IPS-NIHi7 (cell line): ENCODE measurements around the gene RAI1.
A peak's percentile ranks its signal among the peaks of the same experiment; 100 is the strongest.

Source experiments
- DNase-seq: peaks from one replicate; pipeline ENCODE4 v3.0.0; 2012; ENCODE audit warnings: mixed read lengths; ENCODE audit errors: extremely low spot score

RAI1 gene

GRCh38 chr17:17749025-17749772 is 67.9 kb downstream of the RAI1 start:
- peak; percentile 51 for DNase-seq

- DNase-seq, result peak; percentile 83
Observed at GRCh38 chr17:17749921-17750320, 68.7 kb downstream of the RAI1 start.

- DNase-seq, result no peak
Observed at GRCh38 chr17:17750881-17751280, 69.6 kb downstream of the RAI1 start.

- DNase-seq, result no peak
Observed at GRCh38 chr17:17751489-17752088, 70.3 kb downstream of the RAI1 start.

GRCh38 chr17:17752089-17752820 is 71.0 kb downstream of the RAI1 start:
- peak; percentile 98 for DNase-seq

- DNase-seq, result no peak
Observed at GRCh38 chr17:17752821-17753321, 71.6 kb downstream of the RAI1 start.

- no peak for DNase-seq
Observed at GRCh38 chr17:17754719-17755686, 73.7 kb downstream of the RAI1 start.

GRCh38 chr17:17755715-17756114 is 74.5 kb downstream of the RAI1 start:
- no peak for DNase-seq

GRCh38 chr17:17757391-17757791 is 76.1 kb downstream of the RAI1 start:
- no peak for DNase-seq

- DNase-seq, result no peak
Observed at GRCh38 chr17:17757956-17758845, 76.9 kb downstream of the RAI1 start.

GRCh38 chr17:17758941-17759563 is 77.8 kb downstream of the RAI1 start:
- DNase-seq, result no peak

- DNase-seq, result no peak
Observed at GRCh38 chr17:17760350-17760749, 79.1 kb downstream of the RAI1 start.

- no peak for DNase-seq
Observed at GRCh38 chr17:17760872-17761550, 79.8 kb downstream of the RAI1 start.

GRCh38 chr17:17761894-17762743 is 80.9 kb downstream of the RAI1 start:
- no peak for DNase-seq

- DNase-seq, result no peak
Observed at GRCh38 chr17:17762744-17763105, 81.5 kb downstream of the RAI1 start.

GRCh38 chr17:17763136-17763535 is 81.9 kb downstream of the RAI1 start:
- no peak for DNase-seq

- DNase-seq, result no peak
Observed at GRCh38 chr17:17763734-17764133, 82.5 kb downstream of the RAI1 start.

- DNase-seq, result no peak
Observed at GRCh38 chr17:17765359-17766076, 84.3 kb downstream of the RAI1 start.
